IPS-18c (cell line): ENCODE measurements around the gene MEGF10.
"Not testable (repeated sequence)": the region's sequence is repeated elsewhere in the genome, so short reads cannot be mapped to it uniquely, and the experiment has no call there.

Experiments
- H3K4me3 ChIP-seq: 2 replicates; pipeline ENCODE4 v1.7.0; 2013; ENCODE audit warnings: low read depth, mild to moderate bottlenecking, low read length, moderate library complexity; ENCODE audit not compliant: insufficient read depth
- H3K9me3 ChIP-seq: one replicate; pipeline ENCODE4 v1.6.1; 2013; ENCODE audit warnings: mild to moderate bottlenecking, low read length, moderate library complexity; ENCODE audit not compliant: control insufficient read depth, insufficient read depth

Gene MEGF10

GRCh38 chr5:127313847-127314473, 23.4 kb downstream of the MEGF10 start:
- H3K9me3 ChIP-seq, result no peaks in the 10 kb centered on the region
- no peak overlapping the region for H3K4me3 ChIP-seq

- no peaks in the 10 kb centered on the region for H3K9me3 ChIP-seq
- no peak overlapping the region for H3K4me3 ChIP-seq
Observed at GRCh38 chr5:127316011-127316410, 25.4 kb downstream of the MEGF10 start.

- not testable (repeated sequence) for H3K4me3 ChIP-seq, H3K9me3 ChIP-seq
Observed at GRCh38 chr5:127317385-127317784, 26.8 kb downstream of the MEGF10 start.

- no peak overlapping the region for H3K4me3 ChIP-seq
- no peaks in the 10 kb centered on the region for H3K9me3 ChIP-seq
Observed at GRCh38 chr5:127320032-127320965, 29.7 kb downstream of the MEGF10 start.

GRCh38 chr5:127321465-127321864, 30.9 kb downstream of the MEGF10 start:
- no peak overlapping the region for H3K4me3 ChIP-seq

GRCh38 chr5:127322403-127322802, 31.8 kb downstream of the MEGF10 start:
- no peak overlapping the region for H3K4me3 ChIP-seq

More at GRCh38 chr5:127321465-127321864, 30.9 kb downstream of the MEGF10 start:
- H3K9me3 ChIP-seq, result no peaks in the 10 kb centered on the region

GRCh38 chr5:127324756-127325155, 34.2 kb downstream of the MEGF10 start:
- Histone ChIP-seq H3K4me3 (no peak overlapping the region), H3K9me3 (no peaks in the 10 kb centered on the region)

More at GRCh38 chr5:127322403-127322802, 31.8 kb downstream of the MEGF10 start:
- H3K9me3 ChIP-seq, result no peaks in the 10 kb centered on the region

- no peaks in the 10 kb centered on the region for H3K9me3 ChIP-seq
Observed at GRCh38 chr5:127326431-127326830, 35.8 kb downstream of the MEGF10 start.

GRCh38 chr5:127326976-127327755, 36.6 kb downstream of the MEGF10 start:
- H3K4me3 ChIP-seq, result no peak overlapping the region
- H3K9me3 ChIP-seq, result no peaks in the 10 kb centered on the region

More at GRCh38 chr5:127326431-127326830, 35.8 kb downstream of the MEGF10 start:
- H3K4me3 ChIP-seq, result no peak overlapping the region

- H3K9me3 ChIP-seq, result no peaks in the 10 kb centered on the region
- H3K4me3 ChIP-seq, result no peak overlapping the region
Observed at GRCh38 chr5:127330116-127330515, 39.5 kb downstream of the MEGF10 start.

GRCh38 chr5:127331890-127332649, 41.5 kb downstream of the MEGF10 start:
- Histone ChIP-seq H3K9me3 (no peaks in the 10 kb centered on the region), H3K4me3 (no peak overlapping the region)

GRCh38 chr5:127333483-127333882, 42.9 kb downstream of the MEGF10 start:
- no peaks in the 10 kb centered on the region for H3K9me3 ChIP-seq
- no peak overlapping the region for H3K4me3 ChIP-seq

GRCh38 chr5:127335381-127335780, 44.8 kb downstream of the MEGF10 start:
- H3K9me3 ChIP-seq, result no peaks in the 10 kb centered on the region
- H3K4me3 ChIP-seq, result no peak overlapping the region

GRCh38 chr5:127337876-127338275, 47.3 kb downstream of the MEGF10 start:
- no peaks in the 10 kb centered on the region for H3K9me3 ChIP-seq
- no peak overlapping the region for H3K4me3 ChIP-seq

- H3K4me3 ChIP-seq, result no peak overlapping the region
- no peaks in the 10 kb centered on the region for H3K9me3 ChIP-seq
Observed at GRCh38 chr5:127338501-127338900, 47.9 kb downstream of the MEGF10 start.

GRCh38 chr5:127340606-127341005, 50.0 kb downstream of the MEGF10 start:
- Histone ChIP-seq H3K9me3 (no peaks in the 10 kb centered on the region), H3K4me3 (no peak overlapping the region)

GRCh38 chr5:127342364-127342763, 51.8 kb downstream of the MEGF10 start:
- Histone ChIP-seq H3K4me3 (no peak overlapping the region), H3K9me3 (no peaks in the 10 kb centered on the region)
